Measurements from ENCODE around the gene MINPP1.

DNA sequence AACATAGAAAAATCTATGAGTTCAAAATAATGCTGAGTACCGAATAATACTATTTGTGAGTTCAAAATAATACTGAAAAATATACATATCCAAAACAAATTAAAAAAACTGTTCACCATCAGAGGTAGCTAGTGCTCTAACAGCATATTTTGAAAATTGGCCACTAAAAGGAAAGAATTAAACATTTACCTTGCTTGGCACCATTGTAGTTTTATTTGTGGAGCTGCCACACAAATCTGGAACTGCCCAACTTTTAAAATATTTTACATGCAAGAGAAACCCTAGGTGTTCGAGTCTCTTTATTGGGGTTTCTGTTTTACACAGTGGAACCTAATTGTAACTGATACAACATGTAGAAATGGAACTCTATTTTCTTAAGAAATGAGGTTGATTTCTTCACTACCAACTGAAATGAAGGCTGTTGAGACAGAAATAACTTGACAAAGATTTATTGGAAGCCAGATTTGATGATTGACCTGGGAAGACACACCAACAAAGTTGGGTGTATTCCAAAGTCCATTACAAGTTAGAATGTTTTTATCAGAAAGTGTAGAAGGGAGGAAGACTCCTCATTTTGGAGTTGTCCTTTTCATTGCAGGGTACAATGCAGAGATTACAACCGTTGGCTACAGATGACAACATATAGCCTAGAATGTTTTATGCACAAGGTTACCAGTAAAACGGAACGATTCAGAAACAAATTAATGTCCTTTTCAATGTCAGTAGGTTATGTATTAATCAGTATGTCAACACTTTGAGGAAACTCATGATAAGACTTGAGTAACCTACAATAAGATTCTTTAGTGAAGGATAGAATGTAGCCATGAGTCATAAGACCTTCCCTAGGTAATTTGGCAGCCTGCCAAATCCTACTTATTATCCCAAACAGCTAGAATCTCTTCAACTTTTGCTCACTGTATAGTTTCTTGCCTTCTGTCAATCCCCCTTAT, 81.1 kb downstream of the MINPP1 start:
- TF ChIP-seq, protein P1, sequence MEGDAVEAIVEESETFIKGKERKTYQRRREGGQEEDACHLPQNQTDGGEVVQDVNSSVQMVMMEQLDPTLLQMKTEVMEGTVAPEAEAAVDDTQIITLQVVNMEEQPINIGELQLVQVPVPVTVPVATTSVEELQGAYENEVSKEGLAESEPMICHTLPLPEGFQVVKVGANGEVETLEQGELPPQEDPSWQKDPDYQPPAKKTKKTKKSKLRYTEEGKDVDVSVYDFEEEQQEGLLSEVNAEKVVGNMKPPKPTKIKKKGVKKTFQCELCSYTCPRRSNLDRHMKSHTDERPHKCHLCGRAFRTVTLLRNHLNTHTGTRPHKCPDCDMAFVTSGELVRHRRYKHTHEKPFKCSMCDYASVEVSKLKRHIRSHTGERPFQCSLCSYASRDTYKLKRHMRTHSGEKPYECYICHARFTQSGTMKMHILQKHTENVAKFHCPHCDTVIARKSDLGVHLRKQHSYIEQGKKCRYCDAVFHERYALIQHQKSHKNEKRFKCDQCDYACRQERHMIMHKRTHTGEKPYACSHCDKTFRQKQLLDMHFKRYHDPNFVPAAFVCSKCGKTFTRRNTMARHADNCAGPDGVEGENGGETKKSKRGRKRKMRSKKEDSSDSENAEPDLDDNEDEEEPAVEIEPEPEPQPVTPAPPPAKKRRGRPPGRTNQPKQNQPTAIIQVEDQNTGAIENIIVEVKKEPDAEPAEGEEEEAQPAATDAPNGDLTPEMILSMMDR (IDR thresholded peaks at IDR 0.05), result no peak
- TF ChIP-seq POLR2A (IDR thresholded peaks at IDR 0.05), result no peak

All from heart left ventricle (tissue), 13 donors.